DOHH2 (cell line): Measurements from ENCODE around the gene ATP8B3.

Experiments
- H3F3A ChIP-seq: fragments of 200-600 bp; sonication (generic), shearing (Covaris generic); 2 replicates; pipeline ENCODE4 v1.6.0; 2016; ENCODE audit warnings: antibody characterized with exemption, mild to moderate bottlenecking; ENCODE audit not compliant: control insufficient read depth, insufficient read depth
- H3K27ac ChIP-seq: fragments of 200-600 bp; sonication (generic); 2 replicates; pipeline ENCODE4 v1.5.1; 2014; ENCODE audit warnings: low read depth, mild to moderate bottlenecking, low read length, moderate library complexity
- H3K27me3 ChIP-seq: fragments of 200-600 bp; sonication (generic); 2 replicates; pipeline ENCODE4 v1.6.1; 2014; ENCODE audit warnings: mild to moderate bottlenecking, low read length, mixed read lengths; ENCODE audit not compliant: control insufficient read depth
- H3K36me3 ChIP-seq: fragments of 200-600 bp; sonication (generic); 2 replicates; pipeline ENCODE4 v1.6.1; 2014; ENCODE audit warnings: mild to moderate bottlenecking, low read length, moderate library complexity, mixed read lengths; ENCODE audit not compliant: control insufficient read depth
- H3K4me1 ChIP-seq: fragments of 200-600 bp; sonication (generic); 2 replicates; pipeline ENCODE4 v1.6.1; 2014; ENCODE audit warnings: mild to moderate bottlenecking, low read length, mixed read lengths; ENCODE audit not compliant: control insufficient read depth
- H3K4me2 ChIP-seq: fragments of 200-600 bp; sonication (generic); 2 replicates; pipeline ENCODE4 v1.6.0; 2014; ENCODE audit warnings: mild to moderate bottlenecking, low read length, moderate library complexity
- H3K4me3 ChIP-seq: fragments of 200-600 bp; sonication (generic); 2 replicates; pipeline ENCODE4 v1.5.1; 2014; ENCODE audit warnings: mild to moderate bottlenecking, low read length, mixed read lengths
- H3K79me2 ChIP-seq: fragments of 200-600 bp; sonication (generic); 2 replicates; pipeline ENCODE4 v1.6.1; 2014; ENCODE audit warnings: mild to moderate bottlenecking, low read length, mixed read lengths; ENCODE audit not compliant: control insufficient read depth
- H3K9me2 ChIP-seq: fragments of 200-600 bp; sonication (generic); replicated peaks from 2 replicates; pipeline ENCODE4 v1.6.1; 2014; ENCODE audit warnings: mild to moderate bottlenecking, low read length, mixed read lengths; ENCODE audit not compliant: control insufficient read depth
- H3K9me3 ChIP-seq: fragments of 200-600 bp; sonication (generic); 2 replicates; pipeline ENCODE4 v1.6.1; 2014; ENCODE audit warnings: antibody characterized with exemption, low read length, mixed read lengths; ENCODE audit not compliant: control insufficient read depth, insufficient read depth
- H4K20me1 ChIP-seq: fragments of 200-600 bp; sonication (generic); 2 replicates; pipeline ENCODE4 v1.6.0; 2014; ENCODE audit warnings: low read depth, mild to moderate bottlenecking, antibody characterized with exemption, low read length, moderate library complexity; ENCODE audit not compliant: control insufficient read depth, insufficient read depth
- EZH2phosphoT487 ChIP-seq: fragments of 200-600 bp; sonication (generic); IDR thresholded peaks from 2 replicates; pipeline ENCODE4 v1.6.1; 2017; ENCODE audit warnings: borderline replicate concordance, mild to moderate bottlenecking, antibody characterized with exemption, low read length, moderate library complexity, mixed read lengths
- TF ChIP-seq, protein P1 (sequence below): fragments of 200-600 bp; sonication (generic); IDR thresholded peaks from one replicate; pipeline ENCODE4 v1.5.1; 2014; ENCODE audit warnings: antibody characterized with exemption, mild to moderate bottlenecking, low read depth, low read length; ENCODE audit not compliant: poor library complexity, severe bottlenecking

The ATP8B3 gene

DNA sequence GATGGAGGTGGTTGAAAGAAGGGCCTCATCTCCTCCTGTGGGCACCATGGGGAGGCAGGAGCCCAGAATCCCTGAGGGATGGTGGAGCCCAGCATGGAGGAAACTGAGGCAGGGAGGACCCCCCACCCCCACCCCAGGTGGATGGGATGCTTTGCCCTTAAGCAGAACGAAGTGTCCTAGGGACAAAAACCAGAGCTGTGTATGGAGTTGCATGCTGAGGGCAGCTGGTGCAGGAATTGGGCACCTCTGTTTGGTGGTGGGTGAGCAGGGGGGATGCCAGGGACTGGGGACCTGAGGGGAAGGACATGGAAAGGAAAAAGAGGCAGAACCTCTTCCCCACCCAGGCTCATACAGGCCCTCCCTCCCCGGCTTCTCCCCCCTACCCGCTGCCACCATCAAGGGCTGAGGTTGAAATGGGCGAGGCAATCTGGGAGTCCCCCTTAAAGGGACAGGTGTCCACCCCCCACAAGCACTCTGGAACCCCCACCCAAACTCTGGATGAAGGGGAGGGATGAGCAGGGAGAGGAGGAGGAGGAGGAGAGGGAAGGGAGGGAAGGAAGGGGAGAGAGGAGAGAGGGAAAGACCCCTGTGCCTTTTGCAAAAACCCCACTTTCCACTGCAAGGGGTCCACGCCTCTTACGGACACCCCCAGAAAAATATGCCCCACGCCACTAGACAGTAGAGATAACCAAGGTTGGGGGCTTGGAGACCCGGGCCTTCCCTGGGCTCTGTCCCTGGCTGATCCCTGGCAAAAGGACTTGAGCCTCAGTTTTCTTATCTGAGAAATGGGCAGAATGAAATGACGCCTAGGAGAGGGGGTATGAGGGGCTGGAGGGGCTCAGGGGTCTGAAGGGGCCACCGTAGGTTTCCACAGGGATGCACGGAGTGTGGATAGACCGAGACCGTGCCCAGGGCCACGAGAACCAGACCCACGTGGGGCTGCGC, 52.8 kb downstream of the ATP8B3 start:
- Histone ChIP-seq H3K4me2 (no peak overlapping the region), H4K20me1 (no peaks in the 10 kb centered on the region), H3K4me1 (no peaks in the 10 kb centered on the region), H3F3A (peaks cover 2% of the 10 kb centered on the region; the same call in 1 of the 2 replicates), H3K9me2 (no peaks in the 10 kb centered on the region), H3K27ac (no peak overlapping the region), H3K79me2 (no peaks in the 10 kb centered on the region), H3K36me3 (no peaks in the 10 kb centered on the region), H3K4me3 (no peak overlapping the region), H3K27me3 (peaks cover 55% of the 10 kb centered on the region), H3K9me3 (no peaks in the 10 kb centered on the region)
- TF ChIP-seq EZH2phosphoT487: no peak
- TF ChIP-seq, protein P1, sequence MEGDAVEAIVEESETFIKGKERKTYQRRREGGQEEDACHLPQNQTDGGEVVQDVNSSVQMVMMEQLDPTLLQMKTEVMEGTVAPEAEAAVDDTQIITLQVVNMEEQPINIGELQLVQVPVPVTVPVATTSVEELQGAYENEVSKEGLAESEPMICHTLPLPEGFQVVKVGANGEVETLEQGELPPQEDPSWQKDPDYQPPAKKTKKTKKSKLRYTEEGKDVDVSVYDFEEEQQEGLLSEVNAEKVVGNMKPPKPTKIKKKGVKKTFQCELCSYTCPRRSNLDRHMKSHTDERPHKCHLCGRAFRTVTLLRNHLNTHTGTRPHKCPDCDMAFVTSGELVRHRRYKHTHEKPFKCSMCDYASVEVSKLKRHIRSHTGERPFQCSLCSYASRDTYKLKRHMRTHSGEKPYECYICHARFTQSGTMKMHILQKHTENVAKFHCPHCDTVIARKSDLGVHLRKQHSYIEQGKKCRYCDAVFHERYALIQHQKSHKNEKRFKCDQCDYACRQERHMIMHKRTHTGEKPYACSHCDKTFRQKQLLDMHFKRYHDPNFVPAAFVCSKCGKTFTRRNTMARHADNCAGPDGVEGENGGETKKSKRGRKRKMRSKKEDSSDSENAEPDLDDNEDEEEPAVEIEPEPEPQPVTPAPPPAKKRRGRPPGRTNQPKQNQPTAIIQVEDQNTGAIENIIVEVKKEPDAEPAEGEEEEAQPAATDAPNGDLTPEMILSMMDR: no peak

GRCh38 chr19:1758231-1758577, 53.9 kb downstream of the ATP8B3 start:
- H3K9me3 ChIP-seq: no peaks in the 10 kb centered on the region
- no peaks in the 10 kb centered on the region for H4K20me1 ChIP-seq
- H3F3A ChIP-seq: no peaks in the 10 kb centered on the region
- no peaks in the 10 kb centered on the region for H3K36me3 ChIP-seq
- peaks cover 54% of the 10 kb centered on the region for H3K27me3 ChIP-seq
- TF ChIP-seq, protein P1: no peak
- TF ChIP-seq EZH2phosphoT487: 0 out of 2 replicates have a peak, but pooled peaks have one; percentile 60
- H3K4me1 ChIP-seq: no peaks in the 10 kb centered on the region
- H3K4me3 ChIP-seq: no peak overlapping the region
- no peak overlapping the region for H3K27ac ChIP-seq
- no peaks in the 10 kb centered on the region for H3K79me2 ChIP-seq
- H3K9me2 ChIP-seq: no peaks in the 10 kb centered on the region
- no peak overlapping the region for H3K4me2 ChIP-seq

DNA sequence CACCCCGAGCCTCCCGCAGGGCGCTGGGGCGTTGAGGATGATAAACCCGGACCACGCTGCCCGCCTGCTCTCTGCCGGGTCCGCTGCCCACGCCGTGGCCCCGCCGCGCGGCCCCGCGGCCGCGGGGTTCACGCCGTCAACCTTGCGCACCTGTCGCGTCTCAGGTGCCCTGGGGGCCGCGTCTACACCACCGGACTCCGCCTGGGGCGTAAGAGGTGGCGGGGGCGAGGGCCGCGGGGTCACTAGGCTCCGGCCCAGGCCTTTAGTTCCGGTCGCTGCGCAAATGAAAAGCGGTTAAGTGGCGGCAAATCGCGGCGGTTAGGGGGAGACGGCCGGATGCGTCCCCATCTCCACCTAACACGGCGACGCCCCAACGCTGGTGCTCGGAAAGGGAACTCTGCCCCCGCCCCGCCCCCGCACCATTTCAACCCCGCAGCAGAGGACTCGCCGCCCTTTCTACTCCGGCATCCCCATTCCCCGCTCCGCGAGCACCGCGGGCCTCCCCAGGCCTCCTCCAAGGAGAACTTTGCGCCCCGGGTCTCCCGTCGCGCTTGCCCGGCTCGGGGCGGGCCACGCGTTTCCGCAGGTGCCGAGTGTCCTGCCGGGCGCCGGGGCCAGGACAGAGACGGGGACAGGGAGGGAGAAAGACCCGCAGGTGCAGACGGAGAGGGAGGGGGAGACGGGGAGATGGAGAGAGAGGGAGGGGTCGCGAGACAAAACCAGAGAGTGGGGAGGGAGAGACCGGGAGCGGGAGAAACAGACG, 54.4 kb downstream of the ATP8B3 start:
- TF ChIP-seq, protein P1: no peak
- peak; percentile 62; the same call in 1 of the 2 replicates for TF ChIP-seq EZH2phosphoT487
- Histone ChIP-seq H3F3A (no peaks in the 10 kb centered on the region), H3K79me2 (no peaks in the 10 kb centered on the region), H3K9me2 (no peaks in the 10 kb centered on the region), H3K4me3 (no peak overlapping the region), H3K27ac (no peak overlapping the region), H3K9me3 (no peaks in the 10 kb centered on the region), H4K20me1 (no peaks in the 10 kb centered on the region), H3K27me3 (peaks cover 60% of the 10 kb centered on the region), H3K4me1 (no peaks in the 10 kb centered on the region), H3K36me3 (no peaks in the 10 kb centered on the region), H3K4me2 (no peak overlapping the region)
